H1 (cell line): ENCODE results near the gene ANO9. TPM values are rescaled to one million over a fixed set of nuclear protein-coding genes. Genes with fewer than 3 reads are reported as not detected.

Source experiments
- CTCF ChIA-PET: fragments of 300-600 bp; sonication (Branson Sonifier 250); formaldehyde crosslinking; loops from one replicate; lab custom pipeline; 2021; ENCODE audit not compliant: partially characterized antibody; lab: Charles Lee
- POLR2A ChIA-PET: fragments of 300-600 bp; sonication (Branson Sonifier 250); formaldehyde crosslinking; loops from one replicate; lab custom pipeline; 2021; ENCODE audit warnings: inconsistent platforms; ENCODE audit not compliant: partially characterized antibody; lab: Charles Lee
- DNase-seq, 2 experiments: peaks; one replicate each; pipeline versions ENCODE4 v3.0.0 to v3.0.0-alpha.2; 2010 to 2022; ENCODE audit warnings: low spot score in 2 of 2, low read depth in 1 of 2, mixed read lengths in 1 of 2
- FAIRE-seq: peaks from 2 replicates; lab custom pipeline; 2011; peaks lifted over from hg19 to GRCh38; lab: Jason Lieb, UNC
- H2AFZ ChIP-seq: 2 replicates; pipeline ENCODE4 v1.8.1; 2012; ENCODE audit warnings: low read length, inconsistent platforms
- H2AK5ac ChIP-seq: 2 replicates; pipeline ENCODE4 v1.6.1; 2013; ENCODE audit warnings: low read depth, low read length
- H2BK120ac ChIP-seq: replicated peaks from 2 replicates; pipeline ENCODE3; 2013; ENCODE audit warnings: low read depth, low read length, inconsistent platforms
- H2BK12ac ChIP-seq: 2 replicates; pipeline ENCODE4 v1.6.1; 2013; ENCODE audit warnings: low read depth, low read length
- H2BK15ac ChIP-seq: 2 replicates; pipeline ENCODE4 v1.6.1; 2013; ENCODE audit warnings: low read length
- H2BK20ac ChIP-seq: 2 replicates; pipeline ENCODE4 v1.6.1; 2013; ENCODE audit warnings: low read length
- H2BK5ac ChIP-seq: 2 replicates; pipeline ENCODE4 v1.6.1; 2013; ENCODE audit warnings: low read depth, low read length
- H3K14ac ChIP-seq: 2 replicates; pipeline ENCODE4 v1.6.1; 2013; ENCODE audit warnings: inconsistent platforms; ENCODE audit not compliant: insufficient read length
- H3K18ac ChIP-seq: 2 replicates; pipeline ENCODE4 v1.6.1; 2013; ENCODE audit warnings: low read length; ENCODE audit errors: extremely low read depth
- H3K23ac ChIP-seq: 2 replicates; pipeline ENCODE4 v1.6.1; 2013; ENCODE audit warnings: inconsistent platforms; ENCODE audit not compliant: insufficient read length
- H3K23me2 ChIP-seq: 2 replicates; pipeline ENCODE4 v1.6.1; 2013; ENCODE audit warnings: low read depth, low read length
- H3K27ac ChIP-seq: 2 replicates; pipeline ENCODE4 v1.6.1; 2011; ENCODE audit warnings: low read depth, low read length, inconsistent platforms
- H3K27me3 ChIP-seq, 4 experiments: replicated peaks in 1 of 4; 1 replicate in 1 of 4; 2 replicates in 3 of 4; pipeline versions ENCODE4 v1.6.1 to v1.8.1; 2011 to 2013; ENCODE audit warnings: low read length in 3 of 4, mild to moderate bottlenecking in 3 of 4, inconsistent platforms in 2 of 4, mixed read lengths in 2 of 4, moderate library complexity in 1 of 4; ENCODE audit not compliant: control insufficient read depth in 3 of 4, insufficient read depth in 3 of 4; ENCODE audit errors: extremely low read depth in 1 of 4
- H3K36me3 ChIP-seq, 4 experiments: 2 replicates each; pipeline versions ENCODE4 v1.6.1 to v1.8.1; 2011 to 2013; ENCODE audit warnings: mild to moderate bottlenecking in 4 of 4, low read length in 3 of 4, moderate library complexity in 2 of 4, control low read depth in 1 of 4, inconsistent platforms in 1 of 4; ENCODE audit not compliant: insufficient read depth in 4 of 4, control insufficient read depth in 2 of 4
- H3K4ac ChIP-seq: replicated peaks from 2 replicates; pipeline ENCODE3; 2013; ENCODE audit warnings: low read length, low read depth, mixed read lengths, inconsistent platforms; ENCODE audit not compliant: insufficient read length
- H3K4me1 ChIP-seq, 4 experiments: replicated peaks in 1 of 4; 1 replicate in 1 of 4; 2 replicates in 3 of 4; pipeline versions ENCODE4 v1.6.1 to v1.8.1; 2011 to 2013; ENCODE audit warnings: low read length in 3 of 4, inconsistent platforms in 2 of 4, mixed read lengths in 1 of 4; ENCODE audit not compliant: insufficient read depth in 4 of 4, control insufficient read depth in 3 of 4
- H3K4me2 ChIP-seq, 2 experiments: 2 replicates each; pipeline versions ENCODE4 v1.6.1 to v1.8.1; 2011 to 2013; ENCODE audit warnings: low read depth in 2 of 2, low read length in 2 of 2, control low read depth in 1 of 2, inconsistent platforms in 1 of 2, mild to moderate bottlenecking in 1 of 2; ENCODE audit not compliant: insufficient read depth in 1 of 2
- H3K4me3 ChIP-seq, 4 experiments: fragments of 200-600, 300-600 bp in 1 of 4; sonication (generic), shearing (Covaris generic), sonication (Bioruptor Twin) in 1 of 4; 2 replicates each; pipeline versions ENCODE4 v1.5.1 to v1.8.1; 2011 to 2016; ENCODE audit warnings: low read length in 4 of 4, low read depth in 3 of 4, control low read depth in 2 of 4, inconsistent platforms in 2 of 4, mild to moderate bottlenecking in 2 of 4, mixed read lengths in 1 of 4, moderate library complexity in 1 of 4; ENCODE audit not compliant: insufficient read depth in 2 of 4; ENCODE audit errors: extremely low read depth in 1 of 4
- H3K56ac ChIP-seq: replicated peaks from 2 replicates; pipeline ENCODE3; 2013; ENCODE audit warnings: low read depth, mild to moderate bottlenecking, mixed read lengths, low read length, inconsistent platforms; ENCODE audit not compliant: insufficient read length
- H3K79me1 ChIP-seq: 2 replicates; pipeline ENCODE4 v1.6.1; 2013; ENCODE audit warnings: low read depth, low read length, control low read depth
- H3K79me2 ChIP-seq, 2 experiments: 2 replicates each; pipeline versions ENCODE4 v1.6.1 to v1.8.1; 2012 to 2013; ENCODE audit warnings: low read length in 2 of 2, mild to moderate bottlenecking in 2 of 2, inconsistent platforms in 1 of 2; ENCODE audit not compliant: insufficient read depth in 2 of 2, control insufficient read depth in 1 of 2
- H3K9ac ChIP-seq, 4 experiments: replicated peaks in 1 of 4; 1 replicate in 1 of 4; 2 replicates in 3 of 4; pipeline versions ENCODE4 v1.6.1 to v1.8.1; 2011 to 2013; ENCODE audit warnings: low read depth in 3 of 4, low read length in 3 of 4, control low read depth in 2 of 4, mild to moderate bottlenecking in 2 of 4, moderate library complexity in 2 of 4, inconsistent platforms in 1 of 4; ENCODE audit errors: extremely low read depth in 1 of 4
- H3K9me3 ChIP-seq, 2 experiments: 2 replicates each; pipeline versions ENCODE4 v1.6.1 to v1.8.1; 2012 to 2013; ENCODE audit warnings: mild to moderate bottlenecking in 2 of 2, moderate library complexity in 2 of 2, control low read depth in 1 of 2, inconsistent platforms in 1 of 2, low read depth in 1 of 2, low read length in 1 of 2, mixed read lengths in 1 of 2; ENCODE audit not compliant: insufficient read depth in 2 of 2
- H4K20me1 ChIP-seq, 2 experiments: replicated peaks in 1 of 2; 2 replicates each; pipeline versions ENCODE3 to v1.8.1; 2011 to 2013; ENCODE audit warnings: inconsistent platforms in 2 of 2, low read length in 2 of 2, mild to moderate bottlenecking in 1 of 2; ENCODE audit not compliant: insufficient read depth in 2 of 2, control insufficient read depth in 1 of 2
- H4K5ac ChIP-seq: 2 replicates; pipeline ENCODE4 v1.6.1; 2013; ENCODE audit warnings: low read length, low read depth, mixed read lengths, inconsistent platforms; ENCODE audit not compliant: insufficient read length
- H4K8ac ChIP-seq: 2 replicates; pipeline ENCODE4 v1.8.0; 2013; ENCODE audit warnings: mild to moderate bottlenecking, moderate library complexity, low read length, inconsistent platforms; ENCODE audit not compliant: insufficient read depth; ENCODE audit errors: extremely low read depth
- H4K91ac ChIP-seq: replicated peaks from 2 replicates; pipeline ENCODE3; 2013; ENCODE audit warnings: low read length, mixed read lengths, inconsistent platforms; ENCODE audit not compliant: insufficient read length
- BACH1 ChIP-seq: IDR thresholded peaks from 2 replicates; pipeline ENCODE4 v1.6.1; 2012; ENCODE audit warnings: low read length, improper control_type of control experiment
- KDM5A ChIP-seq: fragments of 200-600 bp; IDR thresholded peaks from 2 replicates; pipeline ENCODE4 v1.7.1; 2012; ENCODE audit warnings: mild to moderate bottlenecking, low read length, inconsistent platforms, mixed read lengths
- POU5F1 ChIP-seq: IDR thresholded peaks from 2 replicates; pipeline ENCODE4 v1.6.1; 2011; ENCODE audit warnings: low read depth, mild to moderate bottlenecking, low read length, moderate library complexity
- RBBP5 ChIP-seq: IDR thresholded peaks from 2 replicates; pipeline ENCODE4 v1.7.1; 2012; ENCODE audit warnings: low read depth, mild to moderate bottlenecking, inconsistent platforms, low read length, moderate library complexity, borderline replicate concordance
- RNF2 ChIP-seq: fragments of 200-900, 300-1000 bp; sonication (generic); IDR thresholded peaks from 2 replicates; pipeline ENCODE4 v1.7.1; 2016; ENCODE audit warnings: borderline replicate concordance, low read depth, mild to moderate bottlenecking, antibody characterized with exemption, low read length; ENCODE audit not compliant: poor library complexity, severe bottlenecking; ENCODE audit errors: missing control alignments
- SIX5 ChIP-seq: IDR thresholded peaks from 2 replicates; pipeline ENCODE4 v1.6.1; 2011; ENCODE audit warnings: mild to moderate bottlenecking, low read depth, low read length
- SP1 ChIP-seq: IDR thresholded peaks from 2 replicates; pipeline ENCODE4 v1.6.1; 2011; ENCODE audit warnings: low read depth, low read length
- TEAD4 ChIP-seq: IDR thresholded peaks from 2 replicates; pipeline ENCODE4 v1.6.1; 2012; ENCODE audit warnings: low read depth, low read length, inconsistent platforms, mixed read lengths
- WGBS, 2 experiments: shearing (Covaris generic) in 1 of 2; methylation state at CpG; one replicate each; pipeline versions ENCODE4 v1.1.6 to v1.1.7; 2013 to 2015; ENCODE audit warnings: low lambda C conversion rate in 2 of 2, mixed read lengths in 2 of 2, inconsistent platforms in 1 of 2, low coverage in 1 of 2, missing lambda C conversion rate in 1 of 2; ENCODE audit not compliant: insufficient replicate concordance in 2 of 2, insufficient coverage in 1 of 2, insufficient read length in 1 of 2; ENCODE audit errors: extremely low coverage in 1 of 2, missing lambda C conversion rate in 1 of 2; 5-methylcytosine and 5-hydroxymethylcytosine counted together
- polyA plus RNA-seq, 7 experiments: library from polyadenylated mRNA; depleted of rRNA in 3 of 7; stranded (reverse) in 5 of 7; unstranded in 2 of 7; fragments of >200 nt in 5 of 7; fragments of 200-250 nt in 2 of 7; gene quantifications; 1 replicate in 5 of 7; 2 replicates in 1 of 7; 4 replicates in 1 of 7; pipeline versions ENCODE4 v1.2.1 to v1.2.3, GENCODE V29; 2011 to 2013; ENCODE audit warnings: missing spikeins in 2 of 7, mixed read lengths in 2 of 7
- total RNA-seq: library from RNA; stranded (reverse); fragmentation: NEBNext Ultra II Directional; extraction: Animal tissue kit (Norgen Biotek cat#: 25700); gene quantifications from 2 replicates; pipeline ENCODE4 v1.2.1, GENCODE V29; 2021
- TF ChIP-seq, protein P1 (sequence below): IDR thresholded peaks from 2 replicates; pipeline ENCODE4 v1.6.1; 2012; ENCODE audit warnings: inconsistent platforms
- TF ChIP-seq, protein P2 (sequence below), 3 experiments: IDR thresholded peaks; 1 replicate in 2 of 3; 2 replicates in 1 of 3; pipeline versions ENCODE4 v1.5.1 to v1.6.1; 2011; ENCODE audit warnings: low read length in 3 of 3, mild to moderate bottlenecking in 3 of 3, inconsistent platforms in 2 of 3, low read depth in 1 of 3, moderate library complexity in 1 of 3; ENCODE audit not compliant: insufficient read depth in 1 of 3; ENCODE audit errors: control extremely low read depth in 1 of 3

ANO9 gene
- total and polyA plus RNA-seq, 2 of the 8 experiments (the other 6 are each of a cell fraction or from before 2014, with no cell fraction given): 20.0 to 20.7 TPM

DNA sequence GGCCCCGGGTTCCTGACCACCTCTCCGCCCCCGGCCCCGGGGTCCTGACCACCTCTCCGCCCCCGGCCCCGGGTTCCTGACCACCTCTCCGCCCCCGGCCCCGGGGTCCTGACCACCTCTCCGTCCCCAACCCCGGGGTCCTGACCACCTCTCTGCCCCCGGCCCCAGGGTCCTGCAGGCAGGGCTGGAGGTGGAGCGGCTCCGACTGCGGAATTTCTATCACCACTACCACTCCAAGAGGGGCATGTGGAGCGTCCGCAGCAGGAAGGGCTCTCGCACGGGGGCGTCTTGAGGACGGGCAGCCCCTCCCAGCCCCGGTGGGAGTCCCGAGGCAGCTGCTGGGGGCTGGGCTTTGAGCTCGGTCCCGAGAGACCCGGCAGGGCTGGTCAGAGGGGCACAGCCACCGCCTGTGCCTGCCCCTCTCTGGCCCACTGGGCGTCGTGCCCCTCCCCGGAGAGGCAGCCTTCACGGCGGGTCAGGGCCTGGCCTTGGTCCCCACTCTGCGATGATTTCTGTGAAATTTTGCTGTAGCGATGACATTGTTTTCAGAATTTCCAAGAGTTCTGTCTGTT is 60.2 kb downstream of the ANO9 start:
- Histone ChIP-seq H3K79me2 (no peaks in the 10 kb centered on the region), H3K4me3 (no peak overlapping the region), H3K18ac (no peak overlapping the region), H2BK20ac (no peak overlapping the region), H4K20me1 (peaks cover 0 to 6% of the 10 kb centered on the region in 2 experiments), H3K4ac (no peak overlapping the region), H3K27me3 (no peaks in the 10 kb centered on the region), H2BK120ac (no peak overlapping the region), H2AFZ (no peak overlapping the region), H3K4me2 (no peak overlapping the region), H4K8ac (no peak overlapping the region), H2BK15ac (no peak overlapping the region), H3K23ac (no peak overlapping the region), H4K91ac (no peak overlapping the region), H2BK5ac (no peak overlapping the region), H3K23me2 (no peaks in the 10 kb centered on the region), H3K36me3 (peaks cover 0 to 34% (median 6%) of the 10 kb centered on the region in 4 experiments; a peak in 5 of 8 replicates), H4K5ac (no peak overlapping the region), H2AK5ac (no peak overlapping the region), H3K9me3 (peaks cover 8 to 12% of the 10 kb centered on the region in 2 experiments), H3K79me1 (no peaks in the 10 kb centered on the region), H2BK12ac (no peak overlapping the region), H3K4me1 (no peaks in the 10 kb centered on the region), H3K56ac (no peak overlapping the region), H3K27ac (no peak overlapping the region), H3K9ac (no peak overlapping the region), H3K14ac (no peak overlapping the region)
- DNase-seq: no peak
- WGBS, 2 experiments: 92% methylated on average over 21 of the region's 35 CpGs; no CpG with 5 or more reads in 1 of the 2 experiments
- ChIA-PET CTCF (interaction anchor here (1.0 kb wide), 1 partner anchor 132 kb away, joined by 3 read pairs; no protein-coding TSS in a partner anchor), POLR2A (interaction anchor here (1.5 to 3.4 kb wide), 3 partner anchors 11 to 25 kb away, joined by 4 to 16 read pairs (median 4); no protein-coding TSS in a partner anchor)
- no peak for FAIRE-seq
- TF ChIP-seq RBBP5: no peak
- no peak for TF ChIP-seq KDM5A
- TF ChIP-seq SP1: no peak
- TF ChIP-seq, protein P1, sequence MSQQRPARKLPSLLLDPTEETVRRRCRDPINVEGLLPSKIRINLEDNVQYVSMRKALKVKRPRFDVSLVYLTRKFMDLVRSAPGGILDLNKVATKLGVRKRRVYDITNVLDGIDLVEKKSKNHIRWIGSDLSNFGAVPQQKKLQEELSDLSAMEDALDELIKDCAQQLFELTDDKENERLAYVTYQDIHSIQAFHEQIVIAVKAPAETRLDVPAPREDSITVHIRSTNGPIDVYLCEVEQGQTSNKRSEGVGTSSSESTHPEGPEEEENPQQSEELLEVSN: no peak
- no peak for TF ChIP-seq TEAD4
- TF ChIP-seq SIX5: no peak
- TF ChIP-seq BACH1: no peak
- TF ChIP-seq RNF2: no peak
- no peak for TF ChIP-seq POU5F1
- TF ChIP-seq, protein P2, sequence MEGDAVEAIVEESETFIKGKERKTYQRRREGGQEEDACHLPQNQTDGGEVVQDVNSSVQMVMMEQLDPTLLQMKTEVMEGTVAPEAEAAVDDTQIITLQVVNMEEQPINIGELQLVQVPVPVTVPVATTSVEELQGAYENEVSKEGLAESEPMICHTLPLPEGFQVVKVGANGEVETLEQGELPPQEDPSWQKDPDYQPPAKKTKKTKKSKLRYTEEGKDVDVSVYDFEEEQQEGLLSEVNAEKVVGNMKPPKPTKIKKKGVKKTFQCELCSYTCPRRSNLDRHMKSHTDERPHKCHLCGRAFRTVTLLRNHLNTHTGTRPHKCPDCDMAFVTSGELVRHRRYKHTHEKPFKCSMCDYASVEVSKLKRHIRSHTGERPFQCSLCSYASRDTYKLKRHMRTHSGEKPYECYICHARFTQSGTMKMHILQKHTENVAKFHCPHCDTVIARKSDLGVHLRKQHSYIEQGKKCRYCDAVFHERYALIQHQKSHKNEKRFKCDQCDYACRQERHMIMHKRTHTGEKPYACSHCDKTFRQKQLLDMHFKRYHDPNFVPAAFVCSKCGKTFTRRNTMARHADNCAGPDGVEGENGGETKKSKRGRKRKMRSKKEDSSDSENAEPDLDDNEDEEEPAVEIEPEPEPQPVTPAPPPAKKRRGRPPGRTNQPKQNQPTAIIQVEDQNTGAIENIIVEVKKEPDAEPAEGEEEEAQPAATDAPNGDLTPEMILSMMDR (IDR thresholded peaks at IDR 0.05; ENCODE audit: control extremely low read depth in 1 of 3, insufficient read depth in 1 of 3, low read depth in 1 of 3, low read length in 3 of 3): no peak
